Body of pancreas (tissue), 4 donors: ENCODE data around the gene FHL1. TPM values are rescaled to one million over a fixed set of nuclear protein-coding genes. Genes with fewer than 3 reads are reported as not detected.
"Not testable (repeated sequence)": the region's sequence is repeated elsewhere in the genome, so short reads cannot be mapped to it uniquely, and the experiment has no call there.

Experiments
- ATAC-seq: fragments of 150-250 bp; one replicate; pipeline ENCODE4 v1.9.1; 2016
- DNase-seq, 4 donors: peaks; one replicate each; pipeline ENCODE4 v3.0.0-alpha.2; 2019
- H3K27ac ChIP-seq, 4 donors: fragments of 200-600 bp; sonication (generic); 1 replicate in 3 of 4; 2 replicates in 1 of 4; pipeline versions ENCODE4 v1.5.1 to v1.6.1; 2016 to 2019; ENCODE audit warnings: mild to moderate bottlenecking in 1 of 4, mixed read lengths in 1 of 4, moderate library complexity in 1 of 4
- H3K27me3 ChIP-seq, 2 donors: fragments of 200-600 bp; sonication (generic); one replicate each; pipeline ENCODE4 v1.6.0; 2016; ENCODE audit warnings: mild to moderate bottlenecking in 1 of 2
- H3K36me3 ChIP-seq, 2 donors: fragments of 200-600 bp; sonication (generic); replicated peaks in 1 of 2; 2 replicates each; pipeline ENCODE4 v1.5.1; 2016; ENCODE audit warnings: low read depth in 2 of 2; ENCODE audit not compliant: insufficient read depth in 1 of 2
- H3K4me1 ChIP-seq: fragments of 200-600 bp; sonication (generic); one replicate; pipeline ENCODE4 v1.6.0; 2016
- H3K4me3 ChIP-seq, 2 donors: fragments of 200-600 bp; sonication (generic); 1 replicate in 1 of 2; 2 replicates in 1 of 2; pipeline ENCODE4 v1.5.1; 2016 to 2019
- H3K9me3 ChIP-seq, 3 donors: fragments of 200-600 bp; sonication (generic); 1 replicate in 2 of 3; 2 replicates in 1 of 3; pipeline ENCODE4 v1.5.1; 2016
- POLR2A ChIP-seq, 3 donors: fragments of 450-650 bp; IDR thresholded peaks; one replicate each; pipeline ENCODE4 v1.6.1; 2016; ENCODE audit warnings: antibody characterized with exemption in 3 of 3, mild to moderate bottlenecking in 2 of 3
- WGBS, 2 donors: methylation state at CpG; one replicate each; pipeline ENCODE4 v1.1.5; 2017; 5-methylcytosine and 5-hydroxymethylcytosine counted together
- intact Hi-C: fragments of 100-400 bp; cut with DNase I; formaldehyde crosslinking; loops from one replicate; pipeline ENCODE4 v1.15.1; 2023
- total RNA-seq, 2 donors: library from RNA; depleted of rRNA; stranded (reverse); fragments of >200 nt; gene quantifications; one replicate each; pipeline ENCODE4 v1.1.0, GENCODE V29; 2016
- TF ChIP-seq, protein P1 (sequence below), 7 experiments: fragments of 450-650 bp in 4 of 7; fragments of 200-600 bp in 3 of 7; sonication (generic) in 3 of 7; IDR thresholded peaks; one replicate each; pipeline ENCODE4 v1.5.1; 2016 to 2019; ENCODE audit warnings: antibody characterized with exemption in 7 of 7

FHL1 gene
- total RNA-seq, 2 donors from 2014 or later: 40.2 to 125 TPM

DNA sequence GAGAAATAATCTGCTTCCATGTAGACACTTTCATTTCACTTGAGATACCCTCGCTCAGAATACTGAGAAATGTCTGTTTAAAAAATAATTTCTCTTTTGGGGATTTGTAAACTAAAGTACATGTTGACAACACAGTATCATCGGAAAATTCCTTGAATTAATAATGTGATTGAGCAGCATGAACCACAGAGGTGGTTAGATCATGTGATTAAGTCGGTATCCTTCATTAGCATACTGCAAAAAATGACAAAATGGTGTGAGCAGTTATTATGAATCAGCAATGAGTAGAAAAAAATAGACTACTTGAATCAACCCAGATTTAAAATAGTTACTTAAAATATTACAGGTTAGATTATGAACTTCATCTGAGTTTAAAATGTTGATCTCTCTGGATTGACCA is 89.7 kb downstream of the FHL1 start:
- ATAC-seq (no peak), DNase-seq (no peak)
- Histone ChIP-seq H3K4me1 (no peaks in the 10 kb centered on the region), H3K27ac (no peak overlapping the region), H3K9me3 (no peaks in the 10 kb centered on the region), H3K36me3 (no peaks in the 10 kb centered on the region), H3K27me3 (no peaks in the 10 kb centered on the region), H3K4me3 (no peak overlapping the region)
- intact Hi-C loops: no loop called here
- TF ChIP-seq, protein P1, sequence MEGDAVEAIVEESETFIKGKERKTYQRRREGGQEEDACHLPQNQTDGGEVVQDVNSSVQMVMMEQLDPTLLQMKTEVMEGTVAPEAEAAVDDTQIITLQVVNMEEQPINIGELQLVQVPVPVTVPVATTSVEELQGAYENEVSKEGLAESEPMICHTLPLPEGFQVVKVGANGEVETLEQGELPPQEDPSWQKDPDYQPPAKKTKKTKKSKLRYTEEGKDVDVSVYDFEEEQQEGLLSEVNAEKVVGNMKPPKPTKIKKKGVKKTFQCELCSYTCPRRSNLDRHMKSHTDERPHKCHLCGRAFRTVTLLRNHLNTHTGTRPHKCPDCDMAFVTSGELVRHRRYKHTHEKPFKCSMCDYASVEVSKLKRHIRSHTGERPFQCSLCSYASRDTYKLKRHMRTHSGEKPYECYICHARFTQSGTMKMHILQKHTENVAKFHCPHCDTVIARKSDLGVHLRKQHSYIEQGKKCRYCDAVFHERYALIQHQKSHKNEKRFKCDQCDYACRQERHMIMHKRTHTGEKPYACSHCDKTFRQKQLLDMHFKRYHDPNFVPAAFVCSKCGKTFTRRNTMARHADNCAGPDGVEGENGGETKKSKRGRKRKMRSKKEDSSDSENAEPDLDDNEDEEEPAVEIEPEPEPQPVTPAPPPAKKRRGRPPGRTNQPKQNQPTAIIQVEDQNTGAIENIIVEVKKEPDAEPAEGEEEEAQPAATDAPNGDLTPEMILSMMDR (IDR thresholded peaks at IDR 0.05): no peak
- TF ChIP-seq POLR2A (IDR thresholded peaks at IDR 0.05): no peak
- 77 to 93% methylated on average over 3 of the region's 3 CpGs for WGBS, 2 donors

DNA sequence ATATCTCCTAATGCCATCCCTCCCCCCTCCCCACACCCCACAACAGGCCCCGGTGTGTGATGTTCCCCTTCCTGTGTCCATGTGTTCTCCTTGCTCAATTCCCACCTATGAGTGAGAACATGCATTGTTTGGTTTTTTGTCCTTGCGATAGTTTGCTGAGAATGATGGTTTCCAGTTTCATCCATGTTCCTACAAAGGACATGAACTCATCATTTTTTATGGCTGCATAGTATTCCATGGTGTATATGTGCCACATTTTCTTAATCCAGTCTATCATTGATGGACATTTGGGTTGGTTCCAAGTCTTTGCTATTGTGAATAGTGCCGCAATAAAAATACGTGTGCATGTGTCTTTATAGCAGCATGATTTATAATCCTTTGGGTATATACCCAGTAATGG is 90.5 kb downstream of the FHL1 start:
- WGBS, 2 donors: 94 to 98% methylated on average over 2 to 4 of the region's 4 CpGs
- ATAC-seq, intact Hi-C loops: not testable (repeated sequence)

DNA sequence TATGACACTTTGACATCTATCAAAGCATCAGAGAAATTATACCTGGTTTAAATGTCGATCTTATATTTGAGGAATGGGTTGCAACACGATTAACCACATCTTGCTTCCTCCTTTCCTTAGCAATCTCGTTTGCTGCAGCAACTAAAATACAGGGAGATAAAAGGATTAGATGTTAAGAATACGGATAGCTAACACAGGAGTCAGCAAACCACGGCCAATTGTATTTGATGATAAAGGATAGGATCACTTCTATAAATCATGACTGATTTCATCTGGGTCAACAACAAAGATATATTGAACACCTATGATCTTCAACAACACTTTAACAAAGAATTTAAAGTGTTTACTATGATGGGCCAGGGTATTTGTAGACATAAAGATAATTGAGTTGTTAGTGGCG is 98.9 kb downstream of the FHL1 start:
- Histone ChIP-seq H3K27me3 (no peaks in the 10 kb centered on the region), H3K27ac (no peak overlapping the region), H3K9me3 (no peaks in the 10 kb centered on the region), H3K4me3 (no peak overlapping the region), H3K36me3 (no peaks in the 10 kb centered on the region), H3K4me1 (peaks cover 5% of the 10 kb centered on the region)
- ATAC-seq (no peak), DNase-seq (no peak)
- TF ChIP-seq, protein P1 (IDR thresholded peaks at IDR 0.05): no peak
- no peak for TF ChIP-seq POLR2A (IDR thresholded peaks at IDR 0.05)
- 61 to 77% methylated on average over 6 of the region's 6 CpGs for WGBS, 2 donors
- intact Hi-C loops: no loop called here

More for the DNA sequence above, 90.5 kb downstream of the FHL1 start:
- not testable (repeated sequence) for DNase-seq, H3K27me3 ChIP-seq, H3K9me3 ChIP-seq, H3K4me1 ChIP-seq, H3K27ac ChIP-seq, H3K36me3 ChIP-seq, H3K4me3 ChIP-seq

DNA sequence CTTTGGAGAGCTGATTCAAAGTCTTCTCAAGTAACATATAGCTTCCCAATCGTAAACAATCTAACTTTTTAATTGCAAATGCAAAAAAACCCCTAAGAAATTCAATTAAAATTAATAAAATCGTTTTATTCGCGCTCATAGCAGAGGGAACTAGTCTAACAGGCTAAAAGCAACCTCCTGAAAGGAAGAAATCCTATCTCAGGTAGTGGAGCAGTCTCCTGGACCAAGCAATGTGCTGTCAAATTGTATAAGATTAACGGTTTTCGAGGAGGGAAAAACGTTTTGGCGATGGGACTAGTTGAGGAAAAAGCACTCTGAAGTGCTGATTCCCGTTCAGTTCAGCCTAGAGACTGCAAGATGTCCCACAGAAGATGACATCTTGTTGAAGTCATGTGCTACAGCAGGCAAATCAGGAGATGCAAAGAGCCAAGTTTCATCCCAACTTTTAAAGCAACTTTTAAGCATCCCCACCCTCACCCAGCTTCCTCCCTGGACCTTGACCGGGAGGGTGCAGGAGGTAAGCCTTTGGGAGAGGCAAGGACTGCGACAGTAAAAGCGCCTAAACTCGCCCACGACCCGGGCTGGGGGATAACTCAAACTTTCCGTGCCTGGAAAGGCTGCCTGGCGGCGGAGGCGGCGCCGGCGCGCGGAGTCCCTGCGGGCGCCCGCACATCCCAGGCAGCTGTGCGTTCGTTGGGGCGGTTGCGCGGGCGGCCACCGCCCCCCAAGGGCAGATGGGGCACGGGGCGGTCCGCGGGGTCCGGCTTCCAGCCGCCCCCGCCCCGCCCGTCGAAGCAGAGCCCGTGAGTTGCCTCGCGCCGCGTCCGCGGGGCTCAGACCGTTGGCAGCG is 103.1 kb downstream of the FHL1 start:
- H3K27me3 ChIP-seq: no peaks in the 10 kb centered on the region
- ATAC-seq: peak; percentile 49
- intact Hi-C loops: no loop called here
- no peak overlapping the region for H3K27ac ChIP-seq
- no peak for DNase-seq
- peaks cover 5% of the 10 kb centered on the region for H3K4me1 ChIP-seq
- WGBS, 2 donors: 7 to 26% methylated on average over 11 to 32 of the region's 53 CpGs
- H3K4me3 ChIP-seq: peak overlapping the region; percentile 8 to 41
- no peak for TF ChIP-seq POLR2A (IDR thresholded peaks at IDR 0.05)
- TF ChIP-seq, protein P1 (IDR thresholded peaks at IDR 0.05): no peak
- no peaks in the 10 kb centered on the region for H3K36me3 ChIP-seq
- no peaks in the 10 kb centered on the region for H3K9me3 ChIP-seq

DNA sequence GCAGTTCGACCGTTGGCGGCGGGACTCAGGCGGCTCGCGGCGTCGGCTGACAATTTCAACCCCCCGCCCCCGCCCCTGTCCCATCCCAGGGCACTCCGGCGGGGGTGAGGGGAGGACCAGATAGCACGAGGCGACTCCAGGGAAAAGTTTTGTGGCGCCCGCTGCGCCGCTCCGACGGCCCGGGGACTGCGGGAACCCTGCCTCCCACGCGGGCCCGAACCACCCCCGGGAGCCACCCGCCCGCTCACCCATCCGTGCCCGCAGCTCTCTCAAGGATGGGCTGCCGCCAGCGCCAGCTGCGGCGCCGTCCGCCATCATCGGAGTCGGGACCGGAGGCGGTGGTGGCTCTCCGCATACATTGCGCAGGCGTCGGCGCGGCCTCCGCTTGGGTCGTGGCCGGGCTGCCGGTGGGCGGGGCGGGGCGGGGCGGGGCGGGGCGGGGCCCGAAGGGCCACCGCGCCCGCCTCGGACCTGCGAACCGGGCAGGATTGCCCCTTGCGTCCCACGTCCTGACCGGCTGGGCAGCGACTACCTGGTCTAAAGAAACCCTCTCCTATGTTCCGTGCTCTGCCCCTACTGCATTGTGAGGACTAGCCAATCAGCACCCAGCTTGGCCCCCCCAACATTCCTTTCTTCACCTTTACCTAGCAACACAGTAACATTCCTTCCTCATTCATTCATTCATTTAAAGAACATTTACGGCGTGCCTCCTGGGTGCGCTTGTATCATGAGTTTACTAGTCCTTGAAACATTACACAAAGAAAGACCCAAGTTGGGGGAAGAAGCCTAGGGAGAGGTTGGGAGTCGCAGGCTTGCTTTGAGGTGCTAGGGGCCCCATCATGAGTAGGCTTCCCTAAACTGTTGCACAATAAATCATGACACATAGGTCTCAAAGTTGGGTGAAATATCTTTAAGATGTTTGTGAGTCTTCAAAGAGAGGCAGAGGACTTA is 104.0 kb downstream of the FHL1 start, which contains the start of gene MAP7D3:
Gene MAP7D3 (minus strand): TSS at position 360 of the 951 bp plus-strand sequence. CDS start 42 bp downstream, at position 318.
- no peaks in the 10 kb centered on the region for H3K9me3 ChIP-seq
- H3K27me3 ChIP-seq: no peaks in the 10 kb centered on the region
- no peaks in the 10 kb centered on the region for H3K36me3 ChIP-seq
- H3K4me3 ChIP-seq: peak within 1 kb of the TSS; percentile 8 to 41
- intact Hi-C loops: no loop called here
- peak; percentile 93 for ATAC-seq
- H3K27ac ChIP-seq: no peak within 1 kb of the TSS
- no peak for TF ChIP-seq POLR2A (IDR thresholded peaks at IDR 0.05)
- TF ChIP-seq, protein P1 (IDR thresholded peaks at IDR 0.05): no peak
- WGBS, 2 donors: 1 to 6% methylated on average over 7 to 9 of the region's 73 CpGs
- peaks cover 5% of the 10 kb centered on the region for H3K4me1 ChIP-seq
- DNase-seq: peak; percentile 59 to 72 (median 69)
